Measurements from ENCODE around the gene PPP4C.

The PPP4C gene

DNA sequence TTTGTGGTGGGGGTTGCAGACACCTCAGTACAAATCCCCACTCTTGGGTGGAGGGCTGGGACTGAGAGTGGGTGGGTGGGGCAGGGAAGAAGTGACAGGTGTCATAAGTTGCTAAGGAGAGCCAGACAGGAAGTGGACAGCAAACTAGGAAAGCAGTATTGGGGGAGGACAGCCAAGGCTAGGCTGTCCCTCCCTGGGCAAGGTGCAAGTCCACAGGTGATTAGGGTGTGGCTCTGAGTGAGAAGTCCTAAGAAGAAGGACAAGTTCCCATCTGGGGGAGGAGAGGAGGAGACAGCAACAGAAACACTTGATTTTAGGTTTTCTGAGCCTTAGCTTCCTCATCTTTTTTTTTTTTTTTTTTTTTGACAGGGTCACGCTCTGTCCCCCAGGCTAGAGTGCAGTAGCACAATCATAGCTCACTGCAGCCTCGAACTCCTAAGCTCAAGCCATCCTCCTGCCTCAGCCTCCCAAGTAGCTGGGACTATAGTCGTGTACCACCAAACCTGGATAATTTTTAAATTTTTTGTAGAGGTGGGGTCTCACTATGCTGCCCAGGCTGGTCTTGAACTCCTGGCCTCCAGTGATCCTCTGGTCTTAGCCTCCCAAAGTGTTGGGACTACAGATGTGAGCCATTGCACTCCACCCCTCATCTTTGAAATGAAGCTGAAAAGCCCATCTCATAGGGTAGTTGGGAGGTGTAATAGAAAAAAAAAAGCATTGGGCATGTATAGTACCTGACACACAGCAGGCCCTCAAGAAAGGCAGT, 44.7 kb downstream of the PPP4C start:
- in situ Hi-C loops (cut with MboI; ENCODE audit: low sequenced_read_pairs) = no loop called here

DNA sequence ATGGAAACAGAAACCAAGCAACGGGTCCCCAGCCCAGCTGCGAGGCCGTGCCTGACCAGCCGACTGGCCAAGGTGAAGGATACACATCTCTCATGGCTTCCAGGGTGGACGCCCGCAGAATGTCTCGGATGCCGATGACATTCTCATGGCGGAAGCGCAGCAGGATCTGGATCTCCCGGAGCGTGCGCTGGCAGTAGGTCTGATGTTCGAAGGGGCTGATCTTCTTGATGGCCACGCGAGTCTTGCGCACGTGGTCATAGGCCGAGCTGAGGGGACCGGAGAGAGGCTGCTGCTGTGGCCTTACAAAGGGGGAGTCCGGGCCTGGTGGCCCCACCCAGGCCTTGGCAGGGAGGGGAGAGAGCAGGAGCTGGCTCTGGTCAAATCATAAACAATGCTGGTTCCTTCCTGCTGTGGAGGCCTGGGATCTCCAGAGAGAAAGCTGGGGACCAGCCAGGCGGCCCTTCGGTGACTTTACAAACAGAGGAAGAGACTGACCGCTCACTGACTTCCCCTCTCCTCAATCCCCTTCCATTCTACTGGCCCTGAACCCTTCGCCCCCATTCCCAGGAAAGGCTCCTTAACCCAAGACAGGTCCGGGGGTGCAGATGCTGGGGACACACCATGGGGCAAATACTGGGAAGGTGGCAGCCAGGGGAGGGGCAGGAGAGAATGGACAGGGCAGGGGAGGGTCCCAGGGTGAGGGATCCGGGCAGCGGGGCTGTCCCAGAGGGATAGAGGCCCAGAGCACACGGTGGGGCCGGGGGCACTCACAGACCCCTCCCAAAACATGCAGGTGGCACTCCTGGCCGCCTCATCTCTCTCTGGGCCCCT, 46.2 kb downstream of the PPP4C start:
- in situ Hi-C loops (cut with MboI; ENCODE audit: low sequenced_read_pairs) = no loop called here

DNA sequence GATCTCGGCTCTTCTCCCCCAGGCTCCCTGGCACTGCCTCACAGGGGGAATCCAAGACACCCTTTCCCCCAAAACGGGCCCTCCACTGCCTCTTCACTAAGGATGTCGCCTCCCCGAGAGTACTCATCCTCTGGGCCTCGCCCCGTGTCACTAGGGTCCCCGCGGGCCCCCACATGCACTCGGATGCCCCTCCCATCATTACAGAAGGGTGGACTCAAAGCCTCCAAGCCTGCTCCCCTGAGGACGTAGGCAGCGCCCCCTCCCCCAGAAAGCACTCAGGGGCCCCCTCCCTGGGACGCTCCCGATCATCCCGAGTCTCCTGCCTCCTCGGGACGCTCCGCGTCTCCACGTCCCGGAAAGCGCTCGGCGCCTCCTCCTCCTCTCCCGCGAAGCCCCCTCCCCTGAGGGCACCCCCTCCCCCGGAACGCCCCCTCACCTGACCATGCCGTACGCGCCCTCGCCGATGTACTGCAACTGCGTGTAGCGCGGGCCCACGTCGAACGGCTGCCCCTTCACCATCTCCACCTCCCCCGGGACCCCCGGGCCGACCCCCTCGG, 46.9 kb downstream of the PPP4C start:
- in situ Hi-C loops (cut with MboI; ENCODE audit: low sequenced_read_pairs) = no loop called here

DNA sequence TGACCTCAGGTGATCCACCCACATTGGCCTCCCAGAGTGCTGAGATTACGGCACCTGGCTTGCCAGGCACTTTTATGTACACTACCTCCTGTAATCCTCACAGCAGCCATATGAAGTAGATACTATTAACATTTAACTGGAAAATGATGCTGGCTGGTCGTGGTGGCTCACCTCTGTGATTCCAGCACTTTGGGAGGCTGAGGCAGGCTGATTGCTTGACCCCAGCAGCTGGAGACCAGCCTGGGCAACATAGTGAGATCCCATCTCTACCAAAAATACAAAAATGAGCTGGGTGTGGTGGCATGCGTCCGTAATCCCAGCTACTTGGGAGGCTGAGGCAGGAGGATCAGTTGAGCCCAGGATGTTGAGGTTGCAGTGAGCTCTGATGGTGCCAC, 49.2 kb downstream of the PPP4C start:
- in situ Hi-C loops (cut with MboI; ENCODE audit: low sequenced_read_pairs) = loop anchor here (25.0 kb wide), 1 partner anchor 487 kb away; the partner anchor contains the start of gene ZNF689

DNA sequence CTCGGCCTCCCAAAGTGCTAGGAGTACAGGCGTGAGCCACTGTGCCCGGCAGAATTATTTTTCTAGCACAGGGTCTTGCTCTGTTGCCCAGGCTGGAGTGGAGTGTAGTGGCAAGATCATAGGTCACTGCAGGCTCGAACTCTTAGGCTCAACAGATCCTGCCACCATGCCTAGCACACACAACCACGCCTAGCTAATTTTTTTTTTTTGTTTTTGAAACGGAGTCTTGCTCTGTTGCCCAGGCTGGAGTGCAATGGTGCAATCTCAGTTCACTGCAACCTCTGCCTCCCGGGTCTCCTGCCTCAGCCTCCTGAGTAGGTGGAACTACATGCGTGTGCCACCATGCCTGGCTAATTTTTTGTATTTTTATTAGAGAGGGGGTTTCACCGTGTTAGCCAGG, 49.9 kb downstream of the PPP4C start:
- in situ Hi-C loops (cut with MboI; ENCODE audit: low sequenced_read_pairs) = loop anchor here (25.0 kb wide), 1 partner anchor 487 kb away; the partner anchor contains the start of gene ZNF689

DNA sequence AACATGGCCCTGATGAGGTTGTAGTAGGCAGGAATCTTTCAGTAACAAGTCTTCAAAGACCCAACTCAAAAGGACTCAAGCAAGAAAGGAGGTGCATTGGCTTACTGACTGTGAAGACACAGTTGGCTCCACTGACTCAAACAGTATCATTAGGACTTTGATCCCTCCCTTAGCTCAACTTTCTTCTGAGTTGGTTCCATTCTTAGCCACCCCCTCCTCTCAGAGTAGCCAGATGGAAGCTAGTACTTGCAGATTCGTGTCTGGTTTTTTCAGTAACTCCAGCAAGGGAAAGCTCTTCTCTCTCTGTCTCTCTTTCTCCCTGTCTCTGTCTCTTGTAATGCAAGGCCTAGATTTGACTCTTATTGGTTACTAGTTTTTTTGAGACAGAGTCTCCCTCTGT, 52.2 kb downstream of the PPP4C start:
- in situ Hi-C loops (cut with MboI; ENCODE audit: low sequenced_read_pairs) = loop anchor here (25.0 kb wide), 1 partner anchor 484 kb away; the partner anchor contains the start of gene ZNF689

DNA sequence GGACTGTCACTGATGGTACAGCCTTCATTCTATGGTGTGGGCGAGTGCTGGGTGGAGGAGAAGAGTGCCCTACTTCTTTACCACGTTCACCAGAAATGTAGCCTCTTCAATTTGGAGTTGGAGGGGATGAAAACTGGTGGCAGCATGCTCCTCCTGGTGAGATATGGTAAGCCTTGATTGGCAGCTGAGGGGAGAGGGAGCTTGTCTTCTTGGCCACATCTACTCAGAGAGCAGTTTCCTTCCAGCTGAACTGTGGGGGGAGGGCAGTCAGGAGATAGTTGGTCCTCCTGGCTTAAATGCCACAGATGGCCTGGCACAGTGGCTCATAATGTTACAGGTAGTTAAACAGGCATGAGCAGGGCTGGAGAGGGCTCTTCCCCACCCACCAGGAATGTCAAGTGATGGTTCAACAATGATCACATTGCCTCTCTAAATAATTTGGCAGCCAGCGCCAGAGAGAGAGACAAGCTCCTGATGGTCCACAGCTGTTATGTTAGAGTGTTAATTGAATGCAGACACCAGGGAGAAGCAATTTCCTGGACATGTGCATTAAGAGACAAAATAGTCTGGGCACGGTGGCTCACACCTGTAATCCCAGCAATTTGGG, 56.2 kb downstream of the PPP4C start:
- in situ Hi-C loops (cut with MboI; ENCODE audit: low sequenced_read_pairs) = loop anchor here (25.0 kb wide), 1 partner anchor 480 kb away; the partner anchor contains the start of gene ZNF689

DNA sequence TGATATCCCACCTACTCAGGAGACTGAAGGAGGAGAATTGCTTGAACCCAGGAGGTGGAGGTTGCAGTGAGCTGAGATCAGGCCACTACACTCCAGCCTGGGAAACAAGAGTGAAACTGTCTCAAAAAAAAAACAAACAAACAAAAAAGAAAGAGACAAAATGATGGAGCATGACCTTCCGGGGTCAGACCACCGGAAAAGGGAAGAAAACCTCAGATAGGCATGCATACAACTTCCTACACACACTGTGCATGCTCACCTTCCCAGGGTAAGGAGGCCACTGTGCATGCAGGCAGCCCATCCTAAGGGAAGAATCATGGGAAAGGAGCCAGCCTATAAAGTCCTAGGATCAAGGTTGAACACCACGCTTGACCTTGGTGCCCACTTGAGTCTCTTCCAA, 56.8 kb downstream of the PPP4C start:
- in situ Hi-C loops (cut with MboI; ENCODE audit: low sequenced_read_pairs) = loop anchor here (25.0 kb wide), 1 partner anchor 480 kb away; the partner anchor contains the start of gene ZNF689
